Astrocyte (in vitro differentiated cells and primary cell): ENCODE measurements around the gene MMAB. TPM values are rescaled to one million over a fixed set of nuclear protein-coding genes. Genes with fewer than 3 reads are reported as not detected.

Experiments used
- DNase-seq: peaks from one replicate; pipeline ENCODE4 v3.0.0-alpha.2; 2010; ENCODE audit warnings: low read depth
- FAIRE-seq: peaks from 2 replicates; lab custom pipeline; 2011; peaks lifted over from hg19 to GRCh38; lab: Jason Lieb, UNC
- H2AFZ ChIP-seq: 2 replicates; pipeline ENCODE4 v1.6.0; 2012; ENCODE audit warnings: low read depth, low read length, inconsistent platforms
- H3K27ac ChIP-seq: 2 replicates; pipeline ENCODE4 v1.5.1; 2011; ENCODE audit warnings: low read depth, low read length, inconsistent platforms
- H3K27me3 ChIP-seq: 2 replicates; pipeline ENCODE4 v1.6.0; 2011; ENCODE audit warnings: low read length, inconsistent platforms; ENCODE audit not compliant: insufficient read depth
- H3K36me3 ChIP-seq: 2 replicates; pipeline ENCODE4 v1.5.1; 2011; ENCODE audit warnings: low read length, inconsistent platforms; ENCODE audit not compliant: insufficient read depth
- H3K4me1 ChIP-seq: 2 replicates; pipeline ENCODE4 v1.5.1; 2011; ENCODE audit warnings: low read length, inconsistent platforms; ENCODE audit not compliant: insufficient read depth
- H3K4me2 ChIP-seq: 2 replicates; pipeline ENCODE4 v1.6.0; 2012; ENCODE audit warnings: low read length, inconsistent platforms
- H3K4me3 ChIP-seq: 2 replicates; pipeline ENCODE4 v1.5.1; 2011; ENCODE audit warnings: low read depth, mild to moderate bottlenecking, low read length, inconsistent platforms; ENCODE audit not compliant: insufficient read depth
- H3K79me2 ChIP-seq: 2 replicates; pipeline ENCODE4 v1.6.0; 2012; ENCODE audit warnings: mild to moderate bottlenecking, low read length, inconsistent platforms; ENCODE audit not compliant: insufficient read depth
- H3K9ac ChIP-seq: 2 replicates; pipeline ENCODE4 v1.6.0; 2012; ENCODE audit warnings: mild to moderate bottlenecking, low read length, inconsistent platforms
- H3K9me3 ChIP-seq: 2 replicates; pipeline ENCODE4 v1.5.1; 2012; ENCODE audit warnings: low read depth, mild to moderate bottlenecking, low read length, inconsistent platforms; ENCODE audit not compliant: insufficient read depth
- H4K20me1 ChIP-seq: 2 replicates; pipeline ENCODE4 v1.6.0; 2012; ENCODE audit warnings: low read length, inconsistent platforms; ENCODE audit not compliant: insufficient read depth
- H3K27ac Mint-ChIP-seq: one replicate; pipeline ENCODE4 v1.8.0; 2021; ENCODE audit warnings: mild to moderate bottlenecking, mixed read lengths; ENCODE audit not compliant: unreplicated experiment
- H3K27me3 Mint-ChIP-seq: one replicate; pipeline ENCODE4 v1.8.0; 2021; ENCODE audit warnings: low read depth, mixed read lengths; ENCODE audit not compliant: unreplicated experiment
- H3K36me3 Mint-ChIP-seq: one replicate; pipeline ENCODE4 v1.8.0; 2021; ENCODE audit warnings: low read depth, mixed read lengths; ENCODE audit not compliant: unreplicated experiment
- H3K4me1 Mint-ChIP-seq: one replicate; pipeline ENCODE4 v1.8.0; 2021; ENCODE audit warnings: low read depth, mixed read lengths; ENCODE audit not compliant: unreplicated experiment
- H3K4me3 Mint-ChIP-seq: one replicate; pipeline ENCODE4 v1.8.0; 2021; ENCODE audit warnings: mild to moderate bottlenecking, moderate library complexity, mixed read lengths; ENCODE audit not compliant: unreplicated experiment
- H3K9me3 Mint-ChIP-seq: one replicate; pipeline ENCODE4 v1.8.0; 2021; ENCODE audit warnings: mild to moderate bottlenecking, mixed read lengths; ENCODE audit not compliant: unreplicated experiment
- CTCF ChIP-seq: IDR thresholded peaks from 2 replicates; pipeline ENCODE4 v1.5.1; 2011; ENCODE audit warnings: low read depth, mild to moderate bottlenecking, inconsistent platforms, low read length, moderate library complexity; ENCODE audit not compliant: insufficient read depth
- EZH2 ChIP-seq: IDR thresholded peaks from 2 replicates; pipeline ENCODE4 v1.6.1; 2012; ENCODE audit warnings: mild to moderate bottlenecking, low read length, inconsistent platforms; ENCODE audit not compliant: insufficient read depth
- total RNA-seq: library from RNA; stranded (reverse); gene quantifications from 2 replicates; pipeline ENCODE4 v1.2.1, GENCODE V29; 2021

The MMAB gene
- total RNA-seq, 1 donor from 2014 or later = 17.8 TPM

DNA sequence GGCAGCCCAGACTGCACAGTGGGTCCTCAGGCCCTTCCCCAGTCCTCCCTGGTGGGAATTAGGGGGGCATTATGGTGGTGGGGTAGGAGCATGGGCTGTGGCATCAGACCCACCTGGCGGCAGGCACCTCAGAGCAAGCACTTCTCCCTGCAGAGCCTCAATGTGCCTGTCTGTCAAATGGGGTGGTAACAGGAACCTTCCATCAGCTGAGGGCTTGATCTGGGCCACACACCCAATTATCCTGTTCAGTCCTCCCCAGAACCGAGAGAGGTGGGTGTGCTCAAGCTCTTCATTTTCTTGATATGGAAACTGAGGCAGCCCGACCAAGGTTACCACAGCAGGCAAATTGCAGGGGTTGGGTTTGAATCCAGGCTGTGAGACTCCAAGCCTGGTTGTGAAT lies 38.7 kb upstream of the MMAB start:
- H3K4me3 ChIP-seq = no peak overlapping the region
- no peaks in the 10 kb centered on the region for H3K79me2 ChIP-seq
- H3K4me1 ChIP-seq = no peaks in the 10 kb centered on the region
- no peak for FAIRE-seq
- Mint-ChIP-seq H3K9me3 (peaks cover 10% of the 10 kb centered on the region), H3K27me3 (peaks cover 48% of the 10 kb centered on the region), H3K4me1 (no peaks in the 10 kb centered on the region), H3K27ac (no peak overlapping the region), H3K4me3 (no peak overlapping the region), H3K36me3 (no peaks in the 10 kb centered on the region)
- H3K36me3 ChIP-seq = no peaks in the 10 kb centered on the region
- H3K9ac ChIP-seq = no peak overlapping the region
- no peaks in the 10 kb centered on the region for H4K20me1 ChIP-seq
- no peak for DNase-seq
- peaks cover 45% of the 10 kb centered on the region for H3K27me3 ChIP-seq
- no peaks in the 10 kb centered on the region for H3K9me3 ChIP-seq
- H2AFZ ChIP-seq = no peak overlapping the region
- TF ChIP-seq CTCF = no peak
- no peak for TF ChIP-seq EZH2
- no peak overlapping the region for H3K27ac ChIP-seq
- H3K4me2 ChIP-seq = no peak overlapping the region

DNA sequence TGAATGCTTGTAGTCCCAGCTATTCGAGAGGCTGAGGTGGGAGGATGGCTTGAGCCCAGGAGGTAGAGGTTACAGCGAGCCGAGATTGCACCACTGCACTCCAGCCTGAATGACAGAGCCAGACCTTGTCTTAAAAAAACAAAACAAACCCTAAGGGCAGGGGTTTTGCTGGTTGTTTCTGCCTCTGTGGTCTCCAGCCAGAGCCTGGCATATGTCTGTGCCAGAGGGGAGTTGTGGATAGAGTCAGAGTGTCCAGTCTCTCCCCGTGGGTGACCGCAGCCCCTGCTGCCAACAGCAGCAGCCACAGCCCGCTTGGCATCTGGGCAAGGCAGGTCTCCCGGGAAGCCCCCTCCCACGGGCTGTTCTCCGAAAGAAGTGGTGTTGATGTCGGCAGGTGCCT lies 37.9 kb upstream of the MMAB start:
- Mint-ChIP-seq H3K4me1 (no peaks in the 10 kb centered on the region), H3K4me3 (no peak overlapping the region), H3K36me3 (no peaks in the 10 kb centered on the region), H3K27me3 (peaks cover 42% of the 10 kb centered on the region), H3K27ac (no peak overlapping the region), H3K9me3 (peaks cover 10% of the 10 kb centered on the region)
- TF ChIP-seq EZH2 = no peak
- no peak for TF ChIP-seq CTCF
- DNase-seq (no peak), FAIRE-seq (no peak)
- no peaks in the 10 kb centered on the region for H4K20me1 ChIP-seq
- H3K36me3 ChIP-seq = no peaks in the 10 kb centered on the region
- no peak overlapping the region for H3K27ac ChIP-seq
- H3K79me2 ChIP-seq = no peaks in the 10 kb centered on the region
- H3K9me3 ChIP-seq = no peaks in the 10 kb centered on the region
- H3K4me3 ChIP-seq = no peak overlapping the region
- no peak overlapping the region for H3K4me2 ChIP-seq
- H2AFZ ChIP-seq = no peak overlapping the region
- H3K27me3 ChIP-seq = peaks cover 37% of the 10 kb centered on the region
- H3K4me1 ChIP-seq = no peaks in the 10 kb centered on the region
- no peak overlapping the region for H3K9ac ChIP-seq

GRCh38 chr12:109610523-109610922 lies 37.2 kb upstream of the MMAB start:
- Histone ChIP-seq H3K9me3 (no peaks in the 10 kb centered on the region), H4K20me1 (no peaks in the 10 kb centered on the region), H3K27ac (no peak overlapping the region), H3K4me1 (no peaks in the 10 kb centered on the region), H3K4me2 (no peak overlapping the region), H3K27me3 (peaks cover 35% of the 10 kb centered on the region), H3K79me2 (no peaks in the 10 kb centered on the region), H3K4me3 (no peak overlapping the region), H3K36me3 (no peaks in the 10 kb centered on the region), H2AFZ (no peak overlapping the region), H3K9ac (no peak overlapping the region)
- FAIRE-seq (no peak), DNase-seq (no peak)
- no peaks in the 10 kb centered on the region for H3K4me1 Mint-ChIP-seq
- H3K27me3 Mint-ChIP-seq = peaks cover 37% of the 10 kb centered on the region
- H3K9me3 Mint-ChIP-seq = peaks cover 10% of the 10 kb centered on the region
- TF ChIP-seq CTCF (no peak), EZH2 (no peak)
- no peak overlapping the region for H3K27ac Mint-ChIP-seq
- no peaks in the 10 kb centered on the region for H3K36me3 Mint-ChIP-seq
- H3K4me3 Mint-ChIP-seq = no peak overlapping the region
